22Rv1 (cell line): ENCODE results near the gene BTBD17.

Source experiments
- CTCF ChIP-seq: fragments of 450-650 bp; IDR thresholded peaks from 2 replicates; pipeline ENCODE4 v1.5.1; 2017; ENCODE audit warnings: mild to moderate bottlenecking
- ZFX ChIP-seq: fragments of 450-650 bp; IDR thresholded peaks from 2 replicates; pipeline ENCODE4 v1.6.1; 2017; ENCODE audit warnings: antibody characterized with exemption, borderline replicate concordance

- TF ChIP-seq CTCF (no peak), ZFX (no peak)
Measured at GRCh38 chr17:74332017-74332650, 29.5 kb downstream of the BTBD17 start.
